Esophagus muscularis mucosa (tissue), 4 donors: ENCODE data around the gene ENTPD6.
"Not testable (repeated sequence)": the region's sequence is repeated elsewhere in the genome, so short reads cannot be mapped to it uniquely, and the experiment has no call there.

Source experiments
- EP300 ChIP-seq: sonication (generic); formaldehyde crosslinking; IDR thresholded peaks from one replicate; pipeline ENCODE4 v1.6.1; 2017; ENCODE audit warnings: antibody characterized with exemption
- POLR2A ChIP-seq: fragments of 450-650 bp; IDR thresholded peaks from one replicate; pipeline ENCODE4 v1.6.1; 2017; ENCODE audit warnings: antibody characterized with exemption, moderate library complexity, mild to moderate bottlenecking, low read depth
- POLR2AphosphoS5 ChIP-seq, 2 donors: sonication (generic); formaldehyde crosslinking; IDR thresholded peaks; one replicate each; pipeline ENCODE4 v1.6.1; 2017; ENCODE audit warnings: antibody characterized with exemption in 2 of 2
- TF ChIP-seq, protein P1 (sequence below), 3 experiments: fragments of 200-600 bp in 2 of 3; fragments of 450-650 bp in 1 of 3; sonication (generic) in 2 of 3; IDR thresholded peaks; one replicate each; pipeline ENCODE4 v1.5.1; 2017 to 2019; ENCODE audit warnings: antibody characterized with exemption in 3 of 3, mild to moderate bottlenecking in 2 of 3, moderate library complexity in 1 of 3

DNA sequence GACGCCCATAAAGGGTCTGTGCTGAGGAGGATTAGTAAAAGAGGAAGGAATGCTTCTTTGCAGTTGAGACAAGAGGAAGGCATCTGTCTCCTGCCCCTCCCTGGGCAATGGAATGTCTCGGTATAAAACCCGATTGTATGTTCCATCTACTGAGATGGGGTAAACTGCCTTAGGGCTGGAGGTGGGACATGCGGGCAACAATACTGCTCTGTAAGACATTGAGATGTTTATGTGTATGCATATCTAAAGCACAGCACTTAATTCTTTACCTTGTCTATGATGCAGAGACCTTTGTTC is 46.1 kb downstream of the ENTPD6 start:
- TF ChIP-seq, protein P1, sequence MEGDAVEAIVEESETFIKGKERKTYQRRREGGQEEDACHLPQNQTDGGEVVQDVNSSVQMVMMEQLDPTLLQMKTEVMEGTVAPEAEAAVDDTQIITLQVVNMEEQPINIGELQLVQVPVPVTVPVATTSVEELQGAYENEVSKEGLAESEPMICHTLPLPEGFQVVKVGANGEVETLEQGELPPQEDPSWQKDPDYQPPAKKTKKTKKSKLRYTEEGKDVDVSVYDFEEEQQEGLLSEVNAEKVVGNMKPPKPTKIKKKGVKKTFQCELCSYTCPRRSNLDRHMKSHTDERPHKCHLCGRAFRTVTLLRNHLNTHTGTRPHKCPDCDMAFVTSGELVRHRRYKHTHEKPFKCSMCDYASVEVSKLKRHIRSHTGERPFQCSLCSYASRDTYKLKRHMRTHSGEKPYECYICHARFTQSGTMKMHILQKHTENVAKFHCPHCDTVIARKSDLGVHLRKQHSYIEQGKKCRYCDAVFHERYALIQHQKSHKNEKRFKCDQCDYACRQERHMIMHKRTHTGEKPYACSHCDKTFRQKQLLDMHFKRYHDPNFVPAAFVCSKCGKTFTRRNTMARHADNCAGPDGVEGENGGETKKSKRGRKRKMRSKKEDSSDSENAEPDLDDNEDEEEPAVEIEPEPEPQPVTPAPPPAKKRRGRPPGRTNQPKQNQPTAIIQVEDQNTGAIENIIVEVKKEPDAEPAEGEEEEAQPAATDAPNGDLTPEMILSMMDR (IDR thresholded peaks at IDR 0.05): not testable (repeated sequence)
- not testable (repeated sequence) for TF ChIP-seq POLR2A; EP300; POLR2AphosphoS5 (IDR thresholded peaks at IDR 0.05)
